HCT116 (cell line): ENCODE measurements around the gene GLT6D1. TPM values are rescaled to one million over a fixed set of nuclear protein-coding genes. Genes with fewer than 3 reads are reported as not detected.

ENCODE experiments used
- ATAC-seq: fragments of 200-7000 bp; cut with Tn5 transposase; 2 replicates; pipeline ENCODE4 v1.9.1; 2020; ENCODE audit warnings: mild to moderate bottlenecking, moderate library complexity
- BruUV-seq: library from RNA; stranded (reverse); fragments of 400-500 nt; replicated peaks from 2 replicates; lab custom pipeline; 2021; lab: Mats Ljungman, UMichigan
- CTCF ChIA-PET: fragments of 300-600 bp; sonication (Branson Sonifier 250); formaldehyde crosslinking; loops from one replicate; lab custom pipeline; 2021; ENCODE audit warnings: antibody characterized with exemption; lab: Charles Lee
- POLR2A ChIA-PET: fragments of 300-600, 350-600 bp; sonication (Branson Sonifier 250); formaldehyde crosslinking; loops from one replicate; lab custom pipeline; 2021; ENCODE audit warnings: antibody characterized with exemption; lab: Charles Lee
- RAD21 ChIA-PET, 2 experiments: fragments of 300-600 bp; sonication (Branson Sonifier 250); formaldehyde crosslinking; loops; one replicate each; lab custom pipeline; 2023; ENCODE audit warnings: low total read pairs in 2 of 2; ENCODE audit not compliant: uncharacterized antibody in 2 of 2, unreplicated experiment in 2 of 2, low non-redundant PET in 1 of 2; lab: Charles Lee
- DNase-seq: peaks from one replicate; pipeline ENCODE4 v3.0.0-alpha.2; 2010; ENCODE audit warnings: low read depth, low spot score
- H2AFZ ChIP-seq: fragments of 200-600 bp; shearing (Covaris generic), sonication (generic); 2 replicates; pipeline ENCODE4 v1.6.1; 2017; ENCODE audit warnings: low read depth, mixed run types, mixed read lengths, antibody characterized with exemption, low read length; ENCODE audit not compliant: poor library complexity, severe bottlenecking
- H3K27ac ChIP-seq: 2 replicates; pipeline ENCODE4 v1.5.1; 2012; ENCODE audit warnings: low read depth, low read length
- H3K27me3 ChIP-seq: fragments of 200-600 bp; sonication (generic); 2 replicates; pipeline ENCODE4 v1.6.1; 2016; ENCODE audit warnings: mixed run types, low read length, mixed read lengths; ENCODE audit not compliant: insufficient read depth
- H3K36me3 ChIP-seq, 2 experiments: fragments of 200-500 bp in 1 of 2; fragments of 200-600 bp in 1 of 2; sonication (Bioruptor generic) in 1 of 2; sonication (generic) in 1 of 2; 2 replicates each; pipeline versions ENCODE4 v1.5.1 to v1.6.1; 2014 to 2016; ENCODE audit warnings: low read length in 2 of 2, inconsistent platforms in 1 of 2, mixed read lengths in 1 of 2, mixed run types in 1 of 2; ENCODE audit not compliant: insufficient read depth in 2 of 2, control insufficient read depth in 1 of 2
- H3K4me1 ChIP-seq, 2 experiments: fragments of 200-600 bp in 1 of 2; sonication (generic) in 1 of 2; 2 replicates each; pipeline versions ENCODE4 v1.5.1 to v1.6.1; 2012 to 2017; ENCODE audit warnings: low read length in 2 of 2, inconsistent platforms in 1 of 2, mild to moderate bottlenecking in 1 of 2, mixed read lengths in 1 of 2, mixed run types in 1 of 2, moderate library complexity in 1 of 2; ENCODE audit not compliant: insufficient read depth in 2 of 2, control insufficient read depth in 1 of 2
- H3K4me2 ChIP-seq: fragments of 200-600 bp; sonication (generic); 2 replicates; pipeline ENCODE4 v1.6.1; 2017; ENCODE audit warnings: mixed run types, low read length, mixed read lengths
- H3K4me3 ChIP-seq, 2 experiments: fragments of 200-600 bp in 1 of 2; sonication (generic) in 1 of 2; replicated peaks in 1 of 2; 2 replicates each; pipeline ENCODE4 v1.5.1; 2011 to 2016; ENCODE audit warnings: low read length in 2 of 2, control low read depth in 1 of 2, low read depth in 1 of 2, mild to moderate bottlenecking in 1 of 2, mixed read lengths in 1 of 2, mixed run types in 1 of 2
- H3K79me2 ChIP-seq: fragments of 200-600 bp; sonication (generic); 2 replicates; pipeline ENCODE4 v1.6.1; 2017; ENCODE audit warnings: mild to moderate bottlenecking, mixed run types, low read length, moderate library complexity, mixed read lengths; ENCODE audit not compliant: insufficient read depth
- H3K9ac ChIP-seq: fragments of 200-600 bp; sonication (generic); 2 replicates; pipeline ENCODE4 v1.6.1; 2016; ENCODE audit warnings: low read length, mixed read lengths
- H3K9me2 ChIP-seq: fragments of 200-600 bp; sonication (generic), shearing (Covaris generic); 2 replicates; pipeline ENCODE4 v1.6.1; 2017; ENCODE audit warnings: mixed run types, mild to moderate bottlenecking, moderate library complexity; ENCODE audit not compliant: insufficient read depth
- H3K9me3 ChIP-seq, 2 experiments: fragments of 200-500 bp in 1 of 2; fragments of 200-600 bp in 1 of 2; sonication (Bioruptor generic) in 1 of 2; sonication (generic) in 1 of 2; 2 replicates each; pipeline ENCODE4 v1.6.1; 2014 to 2017; ENCODE audit warnings: low read length in 2 of 2, mixed read lengths in 2 of 2, inconsistent platforms in 1 of 2, low read depth in 1 of 2, mild to moderate bottlenecking in 1 of 2, mixed run types in 1 of 2, moderate library complexity in 1 of 2; ENCODE audit not compliant: control insufficient read depth in 1 of 2, insufficient read depth in 1 of 2
- H4K20me1 ChIP-seq: fragments of 200-600 bp; sonication (generic), shearing (Covaris generic); 2 replicates; pipeline ENCODE4 v1.6.1; 2017; ENCODE audit warnings: mixed run types, mild to moderate bottlenecking, moderate library complexity; ENCODE audit not compliant: insufficient read depth
- CBX3 ChIP-seq: IDR thresholded peaks from 2 replicates; pipeline ENCODE4 v1.6.1; 2012; ENCODE audit warnings: low read depth
- CEBPB ChIP-seq: IDR thresholded peaks from 2 replicates; pipeline ENCODE4 v1.6.1; 2012; ENCODE audit warnings: low read depth
- ELF1 ChIP-seq: IDR thresholded peaks from 2 replicates; pipeline ENCODE4 v1.6.1; 2012; ENCODE audit warnings: low read depth, borderline replicate concordance
- EZH2phosphoT487 ChIP-seq: fragments of 200-600 bp; IDR thresholded peaks from 2 replicates; pipeline ENCODE4 v1.6.1; 2018; ENCODE audit warnings: antibody characterized with exemption, borderline replicate concordance
- FOSL1 ChIP-seq: IDR thresholded peaks from 2 replicates; pipeline ENCODE4 v1.6.1; 2012; ENCODE audit warnings: low read depth
- SP1 ChIP-seq: IDR thresholded peaks from 2 replicates; pipeline ENCODE4 v1.6.1; 2012; ENCODE audit warnings: low read depth
- SRF ChIP-seq: IDR thresholded peaks from 2 replicates; pipeline ENCODE4 v1.6.1; 2012; ENCODE audit warnings: low read depth
- ZNF274 ChIP-seq: fragments of 200-500 bp; sonication (Bioruptor generic); IDR thresholded peaks from 2 replicates; pipeline ENCODE4 v1.6.1; 2014; ENCODE audit warnings: mild to moderate bottlenecking, low read depth, low read length, inconsistent platforms
- intact Hi-C: fragments of 100-400 bp; cut with micrococcal nuclease; formaldehyde crosslinking; loops from 2 replicates; pipeline ENCODE4 v1.10.0; 2022
- total RNA-seq: library from RNA; stranded (reverse); gene quantifications from one replicate; pipeline ENCODE4 v1.2.1, GENCODE V29; 2021; ENCODE audit not compliant: unreplicated experiment
- TF ChIP-seq, protein P1 (sequence below): IDR thresholded peaks from 2 replicates; pipeline ENCODE4 v1.6.1; 2012

Gene GLT6D1
- total RNA-seq, 1 experiment from 2014 or later = not detected

GRCh38 chr9:135586601-135587109, 52.7 kb downstream of the GLT6D1 start:
- ATAC-seq (no peak), DNase-seq (no peak)
- no peak overlapping the region for H3K4me2 ChIP-seq
- H2AFZ ChIP-seq = no peak overlapping the region
- H3K4me1 ChIP-seq = no peaks in the 10 kb centered on the region
- no peak overlapping the region for H3K4me3 ChIP-seq
- ChIA-PET CTCF (no interaction called here), RAD21 (no interaction called here), POLR2A (no interaction called here)
- intact Hi-C loops = no loop called here
- H3K9ac ChIP-seq = no peak overlapping the region
- no peaks in the 10 kb centered on the region for H3K79me2 ChIP-seq
- H3K27ac ChIP-seq = no peak overlapping the region
- no peaks in the 10 kb centered on the region for H3K9me2 ChIP-seq
- H3K36me3 ChIP-seq = no peaks in the 10 kb centered on the region
- TF ChIP-seq SP1 (no peak), CEBPB (no peak), SRF (no peak), CBX3 (no peak), FOSL1 (no peak), ZNF274 (no peak), ELF1 (no peak), EZH2phosphoT487 (no peak)
- TF ChIP-seq, protein P1, sequence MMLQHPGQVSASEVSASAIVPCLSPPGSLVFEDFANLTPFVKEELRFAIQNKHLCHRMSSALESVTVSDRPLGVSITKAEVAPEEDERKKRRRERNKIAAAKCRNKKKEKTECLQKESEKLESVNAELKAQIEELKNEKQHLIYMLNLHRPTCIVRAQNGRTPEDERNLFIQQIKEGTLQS = no peak
- no peaks in the 10 kb centered on the region for H4K20me1 ChIP-seq
- H3K9me3 ChIP-seq = no peaks in the 10 kb centered on the region
- no TSS peak for BruUV-seq
- H3K27me3 ChIP-seq = no peaks in the 10 kb centered on the region

GRCh38 chr9:135584934-135585333, 54.4 kb downstream of the GLT6D1 start:
- ChIA-PET RAD21 (no interaction called here), POLR2A (no interaction called here), CTCF (no interaction called here)
- no peak overlapping the region for H3K4me2 ChIP-seq
- H3K79me2 ChIP-seq = no peaks in the 10 kb centered on the region
- H3K27ac ChIP-seq = no peak overlapping the region
- DNase-seq (no peak), ATAC-seq (no peak)
- no peaks in the 10 kb centered on the region for H4K20me1 ChIP-seq
- intact Hi-C loops = no loop called here
- H3K4me3 ChIP-seq = no peak overlapping the region
- no peaks in the 10 kb centered on the region for H3K9me2 ChIP-seq
- H3K36me3 ChIP-seq = no peaks in the 10 kb centered on the region
- no peak overlapping the region for H2AFZ ChIP-seq
- TF ChIP-seq ELF1 = no peak
- H3K27me3 ChIP-seq = peaks cover 6% of the 10 kb centered on the region; the same call in 1 of the 2 replicates
- no TSS peak for BruUV-seq
- no peaks in the 10 kb centered on the region for H3K4me1 ChIP-seq
- H3K9ac ChIP-seq = no peak overlapping the region
- no peaks in the 10 kb centered on the region for H3K9me3 ChIP-seq
